Measurements from ENCODE around the gene BBX.

DNA sequence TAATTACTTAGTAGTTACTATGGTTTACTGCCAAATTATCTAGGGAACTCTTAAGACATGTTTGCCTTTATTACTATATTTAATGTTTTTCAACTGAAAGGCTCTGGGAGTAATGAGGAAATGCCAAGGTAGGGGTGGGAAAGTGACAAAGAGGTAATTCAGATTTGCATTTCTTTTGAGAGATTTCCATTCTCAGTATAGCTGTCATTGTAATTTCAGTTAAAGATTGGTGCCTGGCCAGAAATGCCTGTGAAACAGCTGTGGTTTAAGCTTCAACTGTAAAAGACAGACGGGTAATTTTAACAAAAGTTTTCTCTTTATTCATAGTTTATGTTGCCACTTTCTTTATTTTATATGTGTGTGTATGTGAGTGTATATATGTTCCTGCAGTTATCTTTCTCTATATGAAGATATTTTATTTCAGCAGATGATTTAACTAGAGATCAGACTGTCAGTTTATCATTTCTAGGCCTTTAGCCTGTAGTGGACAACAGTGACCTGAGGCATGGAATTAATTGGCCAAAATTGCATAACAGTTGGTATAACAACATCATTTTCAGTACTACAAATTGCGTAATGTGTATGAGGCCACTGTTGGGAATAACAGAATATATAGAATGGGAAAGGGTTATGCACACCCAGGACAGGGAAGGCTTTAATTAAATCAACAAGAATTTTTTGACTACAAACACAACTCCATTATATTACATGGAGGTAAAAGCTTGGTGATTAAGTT, 119.0 kb downstream of the BBX start:
- TF ChIP-seq POLR2AphosphoS5 (IDR thresholded peaks at IDR 0.05; ENCODE audit: borderline replicate concordance, low read depth, low read length) (no peak), EZH2 (IDR thresholded peaks at IDR 0.05) (no peak), FOXP2 (optimal IDR thresholded peaks at IDR 0.05; ENCODE audit: control extremely low read depth, extremely low read length, insufficient read depth) (no peak)
